Heart left ventricle (tissue), 13 donors: Measurements from ENCODE around the gene MRAP.

Source experiments
- CTCF ChIP-seq, 12 donors: fragments of 200-600 bp; sonication (generic) in 4 of 12; IDR thresholded peaks; one replicate each; pipeline versions ENCODE4 v1.5.0 to v1.8.0; 2018 to 2022; ENCODE audit warnings: antibody characterized with exemption in 12 of 12, mild to moderate bottlenecking in 5 of 12
- POLR2A ChIP-seq, 2 donors: fragments of 450-650 bp; IDR thresholded peaks; one replicate each; pipeline ENCODE4 v1.6.1; 2017; ENCODE audit warnings: antibody characterized with exemption in 2 of 2, mild to moderate bottlenecking in 2 of 2, moderate library complexity in 2 of 2
- donor health status: ischemic (EF 13 %, LVEDD 7.1; RV severe dilation, severe dysfunction).
- donor health status: DM: no; HTN: yes; CAD: no.
- donor health status: DM: no; HTN: no; CAD: no.
- donor health status: ischemic (EF 25% LVEDD 6.9; RV normal size, moderate dysfunction).
- donor health status: ischemic (EF 25% LVEDD 5.7; RV mildly dilated, moderate dysfunction).
- donor health status: ischemic (EF 35%, LVEDD 5.7; RV mildly dilated, moderate dysfunction).
- donor health status: nonischemic (EF 11% LVEDD 7.7; RV severe dilation, severe dysfunction).
- donor health status: DM: yes; HTN: yes; CAD: no.
- donor health status: PGD.
- donor health status: ischemic (EF 29% LVEDD 5.4; RV normal size, mild dysfunction).
- donor health status: nonischemic (EF 23%, LVEDD 6.1; RV moderate dilation, normal function).

- TF ChIP-seq CTCF (IDR thresholded peaks at IDR 0.05): no peak
- no peak for TF ChIP-seq POLR2A (IDR thresholded peaks at IDR 0.05)
Observed at GRCh38 chr21:32253215-32253641, 45.4 kb upstream of the MRAP start.
